Measurements from ENCODE around the gene SLCO3A1.

SLCO3A1 gene

GRCh38 chr15:91940496-91941381 lies 87.2 kb downstream of the SLCO3A1 start (continued):
- no peak for TF ChIP-seq ZNF398 (tag by site-specific recombination; IDR thresholded peaks at IDR 0.05)
- TF ChIP-seq ZBTB48 (tag by site-specific recombination; IDR thresholded peaks at IDR 0.05), result no peak
- TF ChIP-seq ZFHX2 (tag by site-specific recombination; conservative IDR thresholded peaks at IDR 0.05), result peak; percentile 83
- no peak for TF ChIP-seq ZNF37A (tag by site-specific recombination; IDR thresholded peaks at IDR 0.05)
- TF ChIP-seq EGR2 (tag by site-specific recombination; IDR thresholded peaks at IDR 0.05; ENCODE audit: low read depth), result peak; percentile 56; the same call in 1 of the 2 replicates
- no peak for TF ChIP-seq ZNF423 (tag by site-specific recombination; IDR thresholded peaks at IDR 0.05)
- TF ChIP-seq ZNF785 (tag by site-specific recombination; IDR thresholded peaks at IDR 0.05), result no peak
- no peak for TF ChIP-seq ZNF513 (tag by site-specific recombination; IDR thresholded peaks at IDR 0.05)
- TF ChIP-seq ZNF449 (tag by site-specific recombination; IDR thresholded peaks at IDR 0.05), result no peak
- no peak for TF ChIP-seq ZBTB1 (tag by site-specific recombination; IDR thresholded peaks at IDR 0.05)
- no peak for TF ChIP-seq ZNF114 (tag by site-specific recombination; IDR thresholded peaks at IDR 0.05)
- TF ChIP-seq ZNF530 (tag by site-specific recombination; IDR thresholded peaks at IDR 0.05; ENCODE audit: low read depth), result no peak
- TF ChIP-seq ZNF426 (tag by site-specific recombination; IDR thresholded peaks at IDR 0.05), result no peak
- TF ChIP-seq ZNF341 (tag by site-specific recombination; IDR thresholded peaks at IDR 0.05; ENCODE audit: low read depth), result peak; percentile 28; the same call in 1 of the 2 replicates
- no peak for TF ChIP-seq ZNF704 (tag by site-specific recombination; IDR thresholded peaks at IDR 0.05)
- TF ChIP-seq TCF7L2 (IDR thresholded peaks at IDR 0.05; ENCODE audit: borderline replicate concordance, low read depth, low read length), result no peak
- no peak for TF ChIP-seq SCRT2 (tag by site-specific recombination; IDR thresholded peaks at IDR 0.05)
- no peak for TF ChIP-seq ZNF350 (tag by site-specific recombination; IDR thresholded peaks at IDR 0.05)
- no peak for TF ChIP-seq ZNF629 (tag by site-specific recombination; IDR thresholded peaks at IDR 0.05)
- peak; percentile 50 for TF ChIP-seq WT1 (tag by site-specific recombination; IDR thresholded peaks at IDR 0.05)
- TF ChIP-seq PRDM6 (tag by site-specific recombination; IDR thresholded peaks at IDR 0.05), result peak; percentile 46; the same call in 1 of the 2 replicates
- TF ChIP-seq ZNF645 (tag by site-specific recombination; IDR thresholded peaks at IDR 0.05), result no peak
- TF ChIP-seq ZNF211 (tag by site-specific recombination; IDR thresholded peaks at IDR 0.05; ENCODE audit: low read depth), result no peak
- TF ChIP-seq ZNF335 (tag by site-specific recombination; conservative IDR thresholded peaks at IDR 0.05), result no peak
- no peak for TF ChIP-seq ZNF2 (tag by site-specific recombination; IDR thresholded peaks at IDR 0.05)
- TF ChIP-seq ZNF707 (tag by site-specific recombination; IDR thresholded peaks at IDR 0.05), result no peak
